HUES6 (cell line): Measurements from ENCODE around the gene MYL3.
"Not testable (repeated sequence)": the region's sequence is repeated elsewhere in the genome, so short reads cannot be mapped to it uniquely, and the experiment has no call there.

Experiments used
- H3K27ac ChIP-seq: 2 replicates; pipeline ENCODE4 v1.7.0; 2013; ENCODE audit warnings: low read depth, mild to moderate bottlenecking, low read length, inconsistent platforms
- H3K27me3 ChIP-seq: 2 replicates; pipeline ENCODE4 v1.6.1; 2013; ENCODE audit warnings: low read length; ENCODE audit not compliant: control insufficient read depth, insufficient read depth
- H3K36me3 ChIP-seq: 2 replicates; pipeline ENCODE4 v1.6.1; 2013; ENCODE audit warnings: low read length; ENCODE audit not compliant: control insufficient read depth, insufficient read depth
- H3K4me1 ChIP-seq: 2 replicates; pipeline ENCODE4 v1.6.1; 2013; ENCODE audit warnings: low read length; ENCODE audit not compliant: control insufficient read depth, insufficient read depth
- H3K4me3 ChIP-seq: 2 replicates; pipeline ENCODE4 v1.5.1; 2013; ENCODE audit warnings: low read depth, low read length
- H3K9ac ChIP-seq: one replicate; pipeline ENCODE4 v1.6.1; 2013; ENCODE audit warnings: mild to moderate bottlenecking, low read length
- H3K9me3 ChIP-seq: 2 replicates; pipeline ENCODE4 v1.6.1; 2013; ENCODE audit warnings: low read depth, low read length; ENCODE audit not compliant: control insufficient read depth, insufficient read depth

The MYL3 gene

DNA sequence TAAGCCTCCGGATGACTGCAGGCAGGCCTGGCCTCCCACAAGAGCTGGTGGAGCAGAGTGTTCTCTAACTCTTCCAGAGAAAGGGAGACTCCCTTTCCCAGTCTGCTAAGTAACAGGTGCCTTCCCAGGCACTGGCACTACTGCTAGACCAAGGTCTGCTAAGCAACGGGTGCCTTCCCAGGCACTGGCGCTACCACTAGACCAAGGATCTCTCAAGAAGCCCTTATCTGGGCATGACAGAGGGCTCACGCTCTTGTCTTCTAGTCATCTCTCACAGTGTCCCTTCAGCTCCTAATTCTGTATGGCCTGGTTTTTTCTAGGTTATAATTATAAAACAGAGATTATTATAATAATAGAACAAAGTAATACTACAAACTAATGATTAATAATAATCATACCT is 27.8 kb downstream of the MYL3 start:
- Histone ChIP-seq H3K4me1 (no peaks in the 10 kb centered on the region), H3K27me3 (no peaks in the 10 kb centered on the region), H3K27ac (no peak overlapping the region), H3K36me3 (no peaks in the 10 kb centered on the region), H3K9ac (no peak overlapping the region), H3K4me3 (no peak overlapping the region), H3K9me3 (peaks cover 14% of the 10 kb centered on the region; the same call in 1 of the 2 replicates)

DNA sequence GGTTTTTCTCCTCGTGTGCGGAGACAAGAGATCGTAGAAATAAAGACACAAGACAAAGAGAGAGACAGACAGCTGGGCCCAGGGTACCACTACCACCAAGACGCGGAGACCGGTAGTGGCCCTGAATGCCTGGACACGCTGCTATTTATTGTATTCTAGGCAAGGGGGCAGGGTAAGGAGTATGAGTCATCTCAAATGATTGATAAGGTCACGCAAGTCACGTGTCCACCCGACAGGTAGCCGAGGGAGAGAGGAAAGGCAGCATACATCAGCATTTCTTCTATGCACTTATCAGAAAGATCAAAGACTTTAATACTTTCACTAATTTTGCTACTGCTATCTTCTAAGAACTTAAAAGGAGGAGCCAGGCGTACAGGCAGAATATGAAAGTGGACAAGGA is 28.2 kb downstream of the MYL3 start:
- Histone ChIP-seq H3K27me3 (no peaks in the 10 kb centered on the region), H3K36me3 (no peaks in the 10 kb centered on the region), H3K9ac (no peak overlapping the region), H3K4me3 (no peak overlapping the region), H3K4me1 (peaks cover 4% of the 10 kb centered on the region; the same call in 1 of the 2 replicates), H3K27ac (no peak overlapping the region), H3K9me3 (peaks cover 14% of the 10 kb centered on the region; the same call in 1 of the 2 replicates)

DNA sequence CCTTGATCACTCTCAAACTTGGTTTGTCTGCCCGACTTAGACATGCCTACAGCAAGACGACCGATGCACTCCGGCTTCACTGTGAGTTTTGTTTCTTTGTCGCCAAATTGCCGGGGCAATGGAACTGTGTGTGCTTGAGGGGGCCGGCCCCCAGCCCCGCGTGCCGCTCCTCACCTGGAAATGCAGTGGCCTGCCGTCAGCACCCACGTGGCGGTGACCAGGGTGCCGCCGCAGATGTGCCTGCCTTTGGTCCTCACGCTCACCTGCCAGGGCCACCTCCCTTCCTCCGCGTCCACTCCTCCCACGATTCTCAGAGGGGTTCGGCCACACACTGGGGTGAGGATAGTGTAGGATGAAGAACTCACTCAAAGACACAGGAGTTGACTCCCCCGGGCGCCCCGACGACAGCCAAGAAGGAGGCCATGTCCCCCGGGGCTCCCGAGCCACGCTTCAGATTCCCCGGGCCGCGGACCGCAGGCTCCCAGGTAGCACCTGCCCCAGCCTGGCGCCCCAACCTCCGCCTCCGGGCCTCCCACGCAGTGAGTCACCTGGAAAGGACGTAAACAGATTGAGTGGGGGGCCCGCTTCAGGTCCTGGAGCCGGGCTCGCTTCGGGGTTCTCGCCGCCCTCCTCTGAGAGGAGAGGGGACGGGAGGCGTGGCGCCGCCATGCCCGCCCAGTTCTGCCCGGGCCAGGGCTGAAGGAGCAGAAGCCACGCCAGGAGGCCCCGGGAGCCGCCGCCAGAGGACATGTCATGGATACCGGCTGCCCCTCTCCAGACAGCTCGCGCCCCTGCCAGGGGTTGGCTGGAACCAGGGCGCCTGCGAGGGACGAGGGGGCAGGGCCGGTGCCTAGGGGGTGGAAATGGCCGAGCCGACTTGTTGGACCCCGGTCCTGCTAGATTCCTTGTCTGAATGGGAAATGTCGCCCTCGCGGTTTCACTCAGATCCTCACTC is 29.6 kb downstream of the MYL3 start:
- H3K27ac ChIP-seq: no peak overlapping the region
- H3K9me3 ChIP-seq: peaks cover 7% of the 10 kb centered on the region; the same call in 1 of the 2 replicates
- no peak overlapping the region for H3K9ac ChIP-seq
- H3K4me3 ChIP-seq: no peak overlapping the region
- H3K4me1 ChIP-seq: peaks cover 13% of the 10 kb centered on the region
- no peaks in the 10 kb centered on the region for H3K36me3 ChIP-seq
- H3K27me3 ChIP-seq: no peaks in the 10 kb centered on the region

DNA sequence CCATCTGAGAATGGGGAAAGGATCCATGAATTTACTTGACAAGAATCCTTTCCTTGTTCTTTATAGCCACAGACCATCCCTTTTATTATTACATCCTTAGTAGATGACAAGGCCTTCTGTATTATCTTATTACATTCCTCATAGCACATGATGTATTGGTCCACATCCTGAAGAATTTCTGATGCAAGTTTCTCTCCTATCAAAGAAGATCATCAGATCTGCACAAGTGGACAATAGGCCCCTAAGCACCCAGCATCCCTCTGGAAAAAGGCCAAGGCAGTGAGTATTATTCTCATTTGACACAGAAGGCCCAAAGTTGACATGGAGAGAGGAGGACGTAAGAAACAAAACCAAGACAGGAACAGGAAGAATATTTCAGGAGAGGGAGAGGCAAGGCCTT is 31.4 kb downstream of the MYL3 start:
- Histone ChIP-seq H3K27me3 (no peaks in the 10 kb centered on the region), H3K4me1 (peaks cover 13% of the 10 kb centered on the region), H3K4me3 (no peak overlapping the region), H3K9ac (no peak overlapping the region), H3K27ac (no peak overlapping the region), H3K36me3 (no peaks in the 10 kb centered on the region), H3K9me3 (no peaks in the 10 kb centered on the region)

DNA sequence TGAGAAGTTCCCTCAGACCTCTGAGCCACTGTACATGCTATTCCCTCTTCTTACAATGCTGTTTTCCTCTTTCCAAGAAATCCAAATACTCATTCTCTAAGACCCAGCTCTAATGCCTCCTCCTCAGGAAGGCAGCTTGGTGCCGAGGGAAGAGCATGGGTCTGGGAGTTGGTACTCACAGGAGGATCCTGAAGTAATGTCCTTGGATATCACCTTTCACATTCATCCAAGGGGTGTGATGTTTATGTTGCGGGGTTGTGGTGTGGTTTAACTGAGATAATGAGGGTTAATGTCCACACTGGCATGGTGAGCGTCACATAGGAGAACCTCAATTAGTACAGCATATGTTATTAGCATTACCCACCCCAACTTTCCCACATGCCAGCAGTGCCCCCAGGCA is 31.9 kb downstream of the MYL3 start:
- H3K27me3 ChIP-seq: no peaks in the 10 kb centered on the region
- no peak overlapping the region for H3K4me3 ChIP-seq
- peaks cover 13% of the 10 kb centered on the region for H3K4me1 ChIP-seq

DNA sequence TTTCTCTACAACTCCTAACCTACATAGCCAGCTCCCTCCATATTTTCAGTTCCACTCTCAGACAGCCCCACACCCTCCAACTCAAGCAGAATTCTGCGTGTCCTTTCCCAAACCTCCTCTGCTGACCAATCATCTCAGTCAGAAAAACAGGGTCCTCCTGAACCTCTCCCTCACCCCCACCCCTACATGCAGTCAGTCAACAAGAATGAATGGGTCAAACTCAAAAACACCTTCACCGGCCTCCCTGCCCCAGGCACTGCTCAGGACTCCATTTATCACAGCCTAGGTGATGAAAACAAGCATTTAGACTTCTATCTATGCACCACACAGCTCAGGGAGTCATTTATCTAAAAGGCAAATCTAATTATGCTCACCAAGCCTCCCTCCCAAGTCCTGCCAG is 32.4 kb downstream of the MYL3 start:
- Histone ChIP-seq H3K27me3 (no peaks in the 10 kb centered on the region), H3K4me1 (peaks cover 13% of the 10 kb centered on the region), H3K4me3 (no peak overlapping the region), H3K9ac (no peak overlapping the region), H3K36me3 (no peaks in the 10 kb centered on the region), H3K27ac (no peak overlapping the region), H3K9me3 (no peaks in the 10 kb centered on the region)

More for the DNA sequence above, 31.9 kb downstream of the MYL3 start:
- Histone ChIP-seq H3K9me3 (no peaks in the 10 kb centered on the region), H3K9ac (no peak overlapping the region), H3K27ac (no peak overlapping the region), H3K36me3 (no peaks in the 10 kb centered on the region)

DNA sequence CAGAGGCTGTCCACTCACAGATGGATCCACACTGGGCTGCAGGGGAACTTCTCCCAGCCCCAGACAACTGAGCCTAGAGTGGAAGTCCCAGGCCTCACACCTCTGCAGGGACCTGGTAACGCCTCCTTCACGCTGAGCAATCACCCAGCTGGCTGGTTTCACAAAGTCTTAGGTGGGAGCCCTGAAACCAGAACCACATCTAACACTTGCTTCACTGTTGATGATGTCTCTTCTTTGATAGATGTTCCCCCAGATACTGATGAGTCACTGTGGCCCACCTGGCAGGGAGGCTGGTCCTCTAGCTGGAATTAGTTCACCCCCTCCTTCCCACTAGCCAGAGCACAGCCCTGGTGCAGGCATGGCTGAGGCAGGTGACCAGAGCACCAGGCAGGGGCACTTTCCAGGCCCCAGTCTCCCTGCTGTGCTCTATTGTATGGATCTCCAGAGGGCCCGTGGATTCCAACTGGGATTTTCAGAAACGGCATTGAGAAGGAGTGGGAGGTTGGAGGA is 33.5 kb downstream of the MYL3 start:
- H3K27me3 ChIP-seq: no peaks in the 10 kb centered on the region
- no peaks in the 10 kb centered on the region for H3K36me3 ChIP-seq
- no peak overlapping the region for H3K4me3 ChIP-seq
- no peaks in the 10 kb centered on the region for H3K9me3 ChIP-seq
- H3K9ac ChIP-seq: no peak overlapping the region
- peaks cover 13% of the 10 kb centered on the region for H3K4me1 ChIP-seq
- H3K27ac ChIP-seq: no peak overlapping the region

DNA sequence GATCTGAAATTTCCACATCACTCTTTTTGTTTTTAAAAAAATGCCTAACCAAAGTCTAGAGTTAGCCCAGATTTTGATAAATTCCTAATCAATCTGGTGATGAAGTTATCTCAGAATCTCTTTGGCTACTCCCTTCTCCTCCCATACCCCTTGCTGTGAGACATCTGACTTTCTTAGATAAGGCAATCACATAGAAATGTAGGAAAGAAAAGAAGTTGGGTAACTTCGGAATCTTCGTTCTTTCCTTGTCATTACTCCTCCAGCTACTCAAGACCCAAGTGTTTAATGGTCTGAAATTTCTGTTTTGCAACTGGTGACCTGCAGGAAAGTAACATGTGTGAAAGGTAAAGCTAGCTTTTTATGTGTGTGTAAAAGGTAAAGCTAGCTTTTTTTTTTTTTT is 37.8 kb downstream of the MYL3 start:
- Histone ChIP-seq H3K9me3 (peaks cover 35% of the 10 kb centered on the region), H3K27me3 (no peaks in the 10 kb centered on the region), H3K9ac (no peak overlapping the region), H3K36me3 (no peaks in the 10 kb centered on the region), H3K4me3 (no peak overlapping the region), H3K4me1 (peaks cover 13% of the 10 kb centered on the region), H3K27ac (no peak overlapping the region)

DNA sequence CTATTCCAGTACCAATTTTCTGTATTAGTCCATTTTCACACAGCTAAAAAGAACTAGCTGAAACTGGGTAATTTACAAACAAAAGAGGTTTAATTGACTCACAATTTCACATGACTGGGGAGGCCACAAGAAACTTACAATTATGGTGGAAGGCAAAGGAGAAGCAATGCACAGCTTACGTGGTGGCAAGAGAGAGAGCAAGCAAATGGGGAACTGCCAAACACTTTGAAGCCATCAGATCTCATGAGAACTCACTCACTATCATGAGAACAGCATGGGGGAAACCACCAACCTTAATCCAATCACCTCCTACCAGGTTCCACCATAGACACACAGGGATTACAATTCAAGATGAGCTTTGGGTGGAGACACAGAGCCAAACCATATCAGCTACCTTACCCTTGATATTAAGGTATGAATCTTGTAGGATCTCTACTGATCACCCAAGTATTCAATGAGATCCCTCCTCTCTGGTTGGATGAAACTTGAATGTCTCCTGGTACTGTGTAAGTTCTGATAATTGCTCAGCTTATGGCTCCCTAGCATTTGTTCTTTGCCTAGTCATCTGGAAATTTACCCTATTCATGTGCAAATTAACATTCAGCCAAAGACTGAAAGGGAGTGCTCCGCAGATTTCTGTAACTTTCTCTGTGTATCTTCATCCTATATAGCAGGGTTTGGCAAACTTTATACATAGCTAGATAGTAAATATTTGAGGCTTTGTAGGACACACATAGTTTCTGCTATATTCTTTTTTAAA is 38.9 kb downstream of the MYL3 start:
- H3K4me1 ChIP-seq: peaks cover 4% of the 10 kb centered on the region; the same call in 1 of the 2 replicates
- no peak overlapping the region for H3K4me3 ChIP-seq
- peaks cover 35% of the 10 kb centered on the region for H3K9me3 ChIP-seq
- no peak overlapping the region for H3K9ac ChIP-seq
- no peak overlapping the region for H3K27ac ChIP-seq
- no peaks in the 10 kb centered on the region for H3K36me3 ChIP-seq
- H3K27me3 ChIP-seq: no peaks in the 10 kb centered on the region

DNA sequence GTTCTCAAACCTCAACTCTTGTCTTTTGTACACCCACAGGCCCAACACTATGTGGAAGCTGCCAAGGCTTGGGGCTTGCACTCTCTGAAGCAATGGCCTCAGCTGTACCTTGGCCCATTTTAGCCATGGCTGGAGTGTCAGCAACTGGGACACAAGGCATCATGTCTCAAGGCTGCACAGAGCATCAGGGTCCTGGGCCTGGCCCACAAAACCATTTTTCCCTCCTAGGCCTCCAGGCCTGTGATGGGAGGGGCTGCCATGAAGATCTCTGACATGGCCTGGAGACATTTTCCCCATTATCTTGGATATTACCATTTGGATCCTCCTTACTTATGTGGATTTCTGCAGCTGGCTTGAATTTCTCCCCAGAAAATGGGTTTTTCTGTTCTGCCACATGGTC is 39.9 kb downstream of the MYL3 start:
- peaks cover 35% of the 10 kb centered on the region for H3K9me3 ChIP-seq
- not testable (repeated sequence) for H3K36me3 ChIP-seq, H3K4me3 ChIP-seq, H3K27me3 ChIP-seq, H3K4me1 ChIP-seq, H3K9ac ChIP-seq, H3K27ac ChIP-seq

DNA sequence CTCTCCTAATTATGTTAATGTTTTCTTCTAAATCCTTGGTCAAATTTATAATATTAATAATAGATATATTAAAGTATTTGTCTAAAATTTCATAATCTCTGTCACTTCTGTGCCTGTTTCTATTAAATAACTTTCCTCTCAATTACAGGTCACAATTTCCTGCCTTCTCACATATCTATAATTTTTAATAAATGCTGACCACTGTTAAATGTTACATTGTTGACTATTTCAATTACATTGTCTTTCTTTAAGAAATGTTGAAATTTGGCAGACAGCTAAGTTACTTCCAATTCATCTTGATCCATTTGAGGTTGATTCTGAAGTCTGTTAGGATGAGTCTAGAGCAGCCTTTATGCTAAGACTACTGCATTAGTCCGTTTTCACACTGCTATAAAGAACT is 41.7 kb downstream of the MYL3 start:
- peaks cover 35% of the 10 kb centered on the region for H3K9me3 ChIP-seq

More for the DNA sequence above, 41.7 kb downstream of the MYL3 start:
- H3K9ac ChIP-seq: no peak overlapping the region
- no peaks in the 10 kb centered on the region for H3K4me1 ChIP-seq
- H3K27me3 ChIP-seq: no peaks in the 10 kb centered on the region
- no peaks in the 10 kb centered on the region for H3K36me3 ChIP-seq
- no peak overlapping the region for H3K27ac ChIP-seq
- no peak overlapping the region for H3K4me3 ChIP-seq
